Endothelial cell of umbilical vein (primary cell): ENCODE measurements around the gene LIMK2. TPM values are rescaled to one million over a fixed set of nuclear protein-coding genes. Genes with fewer than 3 reads are reported as not detected.

Source experiments
- BruUV-seq: library from RNA; stranded (reverse); fragments of 400-500 nt; replicated peaks from 2 replicates; lab custom pipeline; 2021; lab: Mats Ljungman, UMichigan
- CTCF ChIA-PET: fragments of 300-600, 350-600 bp; sonication (Branson Sonifier 250); formaldehyde crosslinking; loops from one replicate; lab custom pipeline; 2021; ENCODE audit warnings: antibody characterized with exemption, inconsistent platforms; lab: Charles Lee
- POLR2A ChIA-PET: fragments of 300-600, 350-600 bp; sonication (Branson Sonifier 250); formaldehyde crosslinking; loops from one replicate; lab custom pipeline; 2021; ENCODE audit warnings: antibody characterized with exemption, inconsistent platforms; lab: Charles Lee
- DNase-seq: peaks from one replicate; pipeline ENCODE4 v3.0.0-alpha.2; 2011; ENCODE audit warnings: low read depth, low spot score
- FAIRE-seq: peaks from 2 replicates; lab custom pipeline; 2011; peaks lifted over from hg19 to GRCh38; lab: Jason Lieb, UNC
- H2AFZ ChIP-seq: 2 replicates; pipeline ENCODE4 v1.6.0; 2012; ENCODE audit warnings: low read depth, low read length, control low read depth, inconsistent platforms
- H3K27ac ChIP-seq: 2 replicates; pipeline ENCODE4 v1.5.1; 2011; ENCODE audit warnings: low read depth, mild to moderate bottlenecking, control low read depth, low read length, moderate library complexity; ENCODE audit not compliant: insufficient read depth
- H3K27me3 ChIP-seq, 2 experiments: 2 replicates each; pipeline versions ENCODE4 v1.6.0 to v1.6.1; 2011; ENCODE audit warnings: low read length in 2 of 2, mixed read lengths in 1 of 2; ENCODE audit not compliant: control insufficient read depth in 2 of 2, insufficient read depth in 2 of 2
- H3K36me3 ChIP-seq, 2 experiments: 2 replicates in 1 of 2; 3 replicates in 1 of 2; pipeline ENCODE4 v1.5.1; 2011; ENCODE audit warnings: low read length in 2 of 2, mild to moderate bottlenecking in 1 of 2, moderate library complexity in 1 of 2; ENCODE audit not compliant: control insufficient read depth in 2 of 2, insufficient read depth in 2 of 2; ENCODE audit errors: extremely low read depth in 1 of 2
- H3K4me1 ChIP-seq: 3 replicates; pipeline ENCODE4 v1.5.1; 2011; ENCODE audit warnings: mild to moderate bottlenecking, low read length; ENCODE audit not compliant: control insufficient read depth, insufficient read depth; ENCODE audit errors: extremely low read depth
- H3K4me2 ChIP-seq: 2 replicates; pipeline ENCODE4 v1.6.1; 2011; ENCODE audit warnings: low read length, control low read depth, mixed read lengths; ENCODE audit not compliant: insufficient read depth
- H3K4me3 ChIP-seq, 3 experiments: fragments of 200-600 bp in 1 of 3; sonication (generic), shearing (Covaris generic) in 1 of 3; replicated peaks in 1 of 3; 2 replicates each; pipeline ENCODE4 v1.5.1; 2011 to 2016; ENCODE audit warnings: control low read depth in 3 of 3, low read length in 3 of 3, mild to moderate bottlenecking in 2 of 3, inconsistent platforms in 1 of 3, low read depth in 1 of 3, moderate library complexity in 1 of 3; ENCODE audit not compliant: insufficient read depth in 1 of 3
- H3K79me2 ChIP-seq: 2 replicates; pipeline ENCODE4 v1.6.0; 2012; ENCODE audit warnings: low read length, inconsistent platforms; ENCODE audit not compliant: control insufficient read depth, insufficient read depth
- H3K9ac ChIP-seq: replicated peaks from 2 replicates; pipeline ENCODE3; 2011; ENCODE audit warnings: low read length, control low read depth; ENCODE audit not compliant: insufficient read depth; ENCODE audit errors: extremely low read depth
- H3K9me1 ChIP-seq: replicated peaks from 3 replicates; pipeline ENCODE4 v1.6.0; 2011; ENCODE audit warnings: mild to moderate bottlenecking, low read length; ENCODE audit not compliant: control insufficient read depth, insufficient read depth; ENCODE audit errors: extremely low read depth
- H3K9me3 ChIP-seq: replicated peaks from 2 replicates; pipeline ENCODE4 v1.5.1; 2012; ENCODE audit warnings: low read length, inconsistent platforms; ENCODE audit not compliant: control insufficient read depth, insufficient read depth
- H4K20me1 ChIP-seq: replicated peaks from 2 replicates; pipeline ENCODE3; 2011; ENCODE audit warnings: mild to moderate bottlenecking, low read length; ENCODE audit not compliant: control insufficient read depth, insufficient read depth; ENCODE audit errors: extremely low read depth
- CTCF ChIP-seq, 2 donors: IDR thresholded peaks; 1 replicate in 1 of 2; 2 replicates in 1 of 2; pipeline ENCODE4 v1.5.1; 2011; ENCODE audit warnings: low read length in 2 of 2, mild to moderate bottlenecking in 2 of 2, moderate library complexity in 2 of 2, control low read depth in 1 of 2, inconsistent platforms in 1 of 2, low read depth in 1 of 2; ENCODE audit not compliant: insufficient read depth in 1 of 2; ENCODE audit errors: extremely low read depth in 1 of 2
- EZH2 ChIP-seq: IDR thresholded peaks from 2 replicates; pipeline ENCODE4 v1.6.1; 2012; ENCODE audit warnings: borderline replicate concordance, low read depth, mild to moderate bottlenecking, moderate library complexity, low read length, inconsistent platforms; ENCODE audit not compliant: severe bottlenecking
- FOS ChIP-seq: IDR thresholded peaks from 2 replicates; pipeline ENCODE4 v1.6.1; 2011; ENCODE audit warnings: mild to moderate bottlenecking, low read length, moderate library complexity, borderline replicate concordance; ENCODE audit not compliant: insufficient read depth
- GATA2 ChIP-seq: IDR thresholded peaks from 2 replicates; pipeline ENCODE4 v1.7.0; 2011; ENCODE audit warnings: low read depth, mild to moderate bottlenecking, moderate library complexity, mixed read lengths, low read length; ENCODE audit not compliant: insufficient read length, insufficient read depth
- MAX ChIP-seq: IDR thresholded peaks from 2 replicates; pipeline ENCODE4 v1.6.1; 2011; ENCODE audit not compliant: insufficient read depth, insufficient read length
- MYC ChIP-seq: IDR thresholded peaks from one replicate; pipeline ENCODE4 v1.6.1; 2011; ENCODE audit warnings: mild to moderate bottlenecking, low read depth, low read length
- POLR2A ChIP-seq: IDR thresholded peaks from 2 replicates; pipeline ENCODE4 v1.6.1; 2012; ENCODE audit warnings: low read depth, mild to moderate bottlenecking, control low read depth, low read length
- POLR2AphosphoS5 ChIP-seq: IDR thresholded peaks from 2 replicates; pipeline ENCODE4 v1.6.1; 2012; ENCODE audit warnings: low read depth, mild to moderate bottlenecking, control low read depth, low read length, moderate library complexity; ENCODE audit not compliant: insufficient read depth
- dilution Hi-C: fragments of 300-500 bp; cut with MboI; formaldehyde crosslinking; loops from one replicate; pipeline ENCODE4 v1.15.0; 2019; ENCODE audit warnings: low sequenced_read_pairs; ENCODE audit not compliant: extremely low pct_ligation_motif_present
- intact Hi-C: fragments of 100-400 bp; cut with micrococcal nuclease; formaldehyde crosslinking; loops from one replicate; pipeline ENCODE4 v1.10.0; 2022
- polyA plus RNA-seq, 4 experiments: library from polyadenylated mRNA; depleted of rRNA in 3 of 4; stranded (reverse) in 3 of 4; unstranded in 1 of 4; fragments of >200 nt; gene quantifications; 2 replicates each; pipeline versions ENCODE4 v1.2.1 to v1.2.3, GENCODE V29; 2011 to 2012; ENCODE audit warnings: missing spikeins in 1 of 4
- total RNA-seq: library from RNA; stranded (reverse); gene quantifications from 2 replicates; pipeline ENCODE4 v1.2.3, GENCODE V29; 2021

The LIMK2 gene
- total and polyA plus RNA-seq, 2 donors (not counting 3 experiments of a cell fraction or from before 2014, with no cell fraction given) = 23.2 to 76.7 TPM

GRCh38 chr22:31295831-31296657 is 83.9 kb downstream of the LIMK2 start:
- ChIA-PET POLR2A (no interaction called here), CTCF (interaction anchor here (1.1 to 4.7 kb wide), 5 partner anchors 11 to 24 kb away, joined by 3 to 40 read pairs (median 12); no protein-coding TSS in a partner anchor)
- H3K4me1 ChIP-seq = peaks cover 30% of the 10 kb centered on the region
- peaks cover 6 to 7% of the 10 kb centered on the region in 2 experiments for H3K27me3 ChIP-seq
- no peaks in the 10 kb centered on the region for H3K9me3 ChIP-seq
- peak overlapping the region; percentile 63 for H2AFZ ChIP-seq
- TF ChIP-seq POLR2A = no peak
- peak; percentile 6 for TF ChIP-seq GATA2
- no peak for TF ChIP-seq POLR2AphosphoS5
- TF ChIP-seq EZH2 = no peak
- TF ChIP-seq MYC = no peak
- TF ChIP-seq FOS = peak; percentile 7
- TF ChIP-seq CTCF (IDR thresholded peaks at IDR 0.05; ENCODE audit: extremely low read depth in 1 of 2, insufficient read depth in 1 of 2, low read depth in 1 of 2, low read length in 2 of 2) = no peak
- no peak for TF ChIP-seq MAX
- dilution Hi-C loops = no loop called here
- DNase-seq (peak; percentile 70), FAIRE-seq (no peak)
- H4K20me1 ChIP-seq = no peaks in the 10 kb centered on the region
- no peaks in the 10 kb centered on the region for H3K79me2 ChIP-seq
- no peak overlapping the region for H3K4me3 ChIP-seq
- H3K36me3 ChIP-seq = no peaks in the 10 kb centered on the region
- intact Hi-C loops = no loop called here
- no peaks in the 10 kb centered on the region for H3K9me1 ChIP-seq
- peak overlapping the region; percentile 60 for H3K4me2 ChIP-seq
- peak overlapping the region; percentile 50 for H3K27ac ChIP-seq
- BruUV-seq = no TSS peak
- peak overlapping the region; percentile 8 for H3K9ac ChIP-seq
